GM18502 (cell line): ENCODE results near the gene ZNF688.
"Not testable (repeated sequence)": the region's sequence is repeated elsewhere in the genome, so short reads cannot be mapped to it uniquely, and the experiment has no call there.

Experiments
- ATAC-seq: cut with Tn5 transposase; IDR thresholded peaks from one replicate; pipeline ENCODE4 v1.9.1; 2021; ENCODE audit warnings: mild to moderate bottlenecking; ENCODE audit not compliant: unreplicated experiment, poor library complexity

Gene ZNF688

GRCh38 chr16:30535777-30536190 is 35.7 kb downstream of the ZNF688 start:
- ATAC-seq = no peak

GRCh38 chr16:30535106-30535776 is 36.3 kb downstream of the ZNF688 start:
- ATAC-seq = no peak

GRCh38 chr16:30534368-30535105 is 37.0 kb downstream of the ZNF688 start, which contains the start of gene ZNF747:
ZNF747 (minus strand) TSS chr16:30534858; CDS start chr16:30534679, 179 bp downstream.
- ATAC-seq = peak; percentile 72

GRCh38 chr16:30533748-30534367 is 37.7 kb downstream of the ZNF688 start:
- no peak for ATAC-seq

GRCh38 chr16:30533146-30533522 is 38.4 kb downstream of the ZNF688 start:
- no peak for ATAC-seq

- no peak for ATAC-seq
Measured at GRCh38 chr16:30532285-30533145, 39.0 kb downstream of the ZNF688 start.

- no peak for ATAC-seq
Measured at GRCh38 chr16:30530163-30531037, 41.1 kb downstream of the ZNF688 start.

- ATAC-seq = no peak
Measured at GRCh38 chr16:30528799-30529457, 42.6 kb downstream of the ZNF688 start.

GRCh38 chr16:30527635-30528178 is 43.8 kb downstream of the ZNF688 start:
- peak; percentile 17 for ATAC-seq

GRCh38 chr16:30526823-30527634 is 44.5 kb downstream of the ZNF688 start:
- ATAC-seq = peak; percentile 77

GRCh38 chr16:30526137-30526822 is 45.2 kb downstream of the ZNF688 start, which contains the start of gene ZNF768:
ZNF768 (minus strand) TSS chr16:30526566; CDS start chr16:30526413, 153 bp downstream.
- ATAC-seq = peak; percentile 14

GRCh38 chr16:30525844-30526136 is 45.7 kb downstream of the ZNF688 start:
- ATAC-seq = no peak

- ATAC-seq = no peak
Measured at GRCh38 chr16:30524575-30525568, 46.6 kb downstream of the ZNF688 start.

GRCh38 chr16:30523768-30524574 is 47.5 kb downstream of the ZNF688 start:
- no peak for ATAC-seq

- ATAC-seq = not testable (repeated sequence)
Measured at GRCh38 chr16:30522702-30523463, 48.6 kb downstream of the ZNF688 start.
